Caco-2 (cell line): ENCODE measurements around the gene DENND2C. TPM values are rescaled to one million over a fixed set of nuclear protein-coding genes. Genes with fewer than 3 reads are reported as not detected.

Experiments
- BruUV-seq: library from RNA; stranded (reverse); fragments of 400-500 nt; replicated peaks from 2 replicates; lab custom pipeline; 2021; lab: Mats Ljungman, UMichigan
- CTCF ChIA-PET: fragments of 300-600 bp; sonication (Branson Sonifier 250); formaldehyde crosslinking; loops from one replicate; lab custom pipeline; 2022; ENCODE audit warnings: antibody characterized with exemption; lab: Charles Lee
- POLR2A ChIA-PET: fragments of 300-600 bp; sonication (Branson Sonifier 250); formaldehyde crosslinking; loops from one replicate; lab custom pipeline; 2022; ENCODE audit warnings: antibody characterized with exemption; lab: Charles Lee
- DNase-seq, 2 experiments: peaks; one replicate each; pipeline versions ENCODE4 v3.0.0 to v3.0.0-alpha.2; 2020 to 2022
- H3K27me3 ChIP-seq: replicated peaks from 2 replicates; pipeline ENCODE4 v1.6.0; 2011; ENCODE audit warnings: low read length; ENCODE audit not compliant: control insufficient read depth, insufficient read depth
- H3K36me3 ChIP-seq: 2 replicates; pipeline ENCODE4 v1.5.1; 2011; ENCODE audit warnings: low read length; ENCODE audit not compliant: control insufficient read depth, insufficient read depth
- H3K4me1 ChIP-seq: fragments of 250-450 bp; sonication (Bioruptor Pico); 2 replicates; pipeline ENCODE4 v1.5.1; 2020; ENCODE audit warnings: mild to moderate bottlenecking
- H3K4me3 ChIP-seq: 2 replicates; pipeline ENCODE4 v1.5.1; 2011; ENCODE audit warnings: low read depth, mild to moderate bottlenecking, control low read depth, low read length
- H3K9me3 ChIP-seq: fragments of 250-450 bp; sonication (Bioruptor Pico); 2 replicates; pipeline ENCODE4 v1.5.1; 2020; ENCODE audit warnings: mild to moderate bottlenecking, moderate library complexity
- H3K27ac Mint-ChIP-seq: one replicate; pipeline ENCODE4 v1.8.0; 2022; ENCODE audit warnings: mixed read lengths; ENCODE audit not compliant: unreplicated experiment
- H3K27me3 Mint-ChIP-seq: one replicate; pipeline ENCODE4 v1.8.0; 2022; ENCODE audit warnings: mixed read lengths; ENCODE audit not compliant: insufficient read depth, unreplicated experiment
- H3K36me3 Mint-ChIP-seq: one replicate; pipeline ENCODE4 v1.8.0; 2022; ENCODE audit warnings: mild to moderate bottlenecking, mixed read lengths; ENCODE audit not compliant: insufficient read depth, unreplicated experiment
- H3K4me1 Mint-ChIP-seq: one replicate; pipeline ENCODE4 v1.8.0; 2022; ENCODE audit warnings: low read depth, mixed read lengths; ENCODE audit not compliant: unreplicated experiment
- H3K4me3 Mint-ChIP-seq: one replicate; pipeline ENCODE4 v1.8.0; 2022; ENCODE audit warnings: mild to moderate bottlenecking, moderate library complexity, mixed read lengths; ENCODE audit not compliant: unreplicated experiment
- H3K9me3 Mint-ChIP-seq: one replicate; pipeline ENCODE4 v1.8.0; 2022; ENCODE audit warnings: mixed read lengths; ENCODE audit not compliant: unreplicated experiment
- intact Hi-C: fragments of 100-400 bp; cut with micrococcal nuclease; formaldehyde crosslinking; loops from one replicate; pipeline ENCODE4 v1.10.0; 2022; ENCODE audit not compliant: unreplicated experiment
- total RNA-seq: library from RNA; stranded (reverse); gene quantifications from 2 replicates; pipeline ENCODE4 v1.2.3, GENCODE V29; 2022
- TF ChIP-seq, protein P1 (sequence below), 2 experiments: fragments of 200-600 bp in 1 of 2; IDR thresholded peaks; 1 replicate in 1 of 2; 2 replicates in 1 of 2; pipeline versions ENCODE4 v1.5.1 to v1.8.0; 2011 to 2022; ENCODE audit warnings: antibody characterized with exemption in 1 of 2, control low read depth in 1 of 2, inconsistent platforms in 1 of 2, low read depth in 1 of 2, low read length in 1 of 2, mild to moderate bottlenecking in 1 of 2, moderate library complexity in 1 of 2; ENCODE audit not compliant: insufficient read depth in 1 of 2, severe bottlenecking in 1 of 2, unreplicated experiment in 1 of 2

The DENND2C gene
- total RNA-seq, 1 experiment from 2014 or later = 1.1 TPM

GRCh38 chr1:114585231-114585630 is 84.6 kb downstream of the DENND2C start:
- 0 out of 2 replicates have a peak, but pooled peaks cover 3% of the 10 kb centered on the region for H3K4me1 ChIP-seq
- Mint-ChIP-seq H3K27me3 (no peaks in the 10 kb centered on the region), H3K9me3 (no peaks in the 10 kb centered on the region), H3K4me1 (no peaks in the 10 kb centered on the region), H3K27ac (no peak overlapping the region), H3K36me3 (peaks cover 14% of the 10 kb centered on the region), H3K4me3 (no peak overlapping the region)
- H3K4me3 ChIP-seq = no peak overlapping the region
- no peaks in the 10 kb centered on the region for H3K36me3 ChIP-seq
- no peak for DNase-seq
- BruUV-seq = no TSS peak
- TF ChIP-seq, protein P1, sequence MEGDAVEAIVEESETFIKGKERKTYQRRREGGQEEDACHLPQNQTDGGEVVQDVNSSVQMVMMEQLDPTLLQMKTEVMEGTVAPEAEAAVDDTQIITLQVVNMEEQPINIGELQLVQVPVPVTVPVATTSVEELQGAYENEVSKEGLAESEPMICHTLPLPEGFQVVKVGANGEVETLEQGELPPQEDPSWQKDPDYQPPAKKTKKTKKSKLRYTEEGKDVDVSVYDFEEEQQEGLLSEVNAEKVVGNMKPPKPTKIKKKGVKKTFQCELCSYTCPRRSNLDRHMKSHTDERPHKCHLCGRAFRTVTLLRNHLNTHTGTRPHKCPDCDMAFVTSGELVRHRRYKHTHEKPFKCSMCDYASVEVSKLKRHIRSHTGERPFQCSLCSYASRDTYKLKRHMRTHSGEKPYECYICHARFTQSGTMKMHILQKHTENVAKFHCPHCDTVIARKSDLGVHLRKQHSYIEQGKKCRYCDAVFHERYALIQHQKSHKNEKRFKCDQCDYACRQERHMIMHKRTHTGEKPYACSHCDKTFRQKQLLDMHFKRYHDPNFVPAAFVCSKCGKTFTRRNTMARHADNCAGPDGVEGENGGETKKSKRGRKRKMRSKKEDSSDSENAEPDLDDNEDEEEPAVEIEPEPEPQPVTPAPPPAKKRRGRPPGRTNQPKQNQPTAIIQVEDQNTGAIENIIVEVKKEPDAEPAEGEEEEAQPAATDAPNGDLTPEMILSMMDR (IDR thresholded peaks at IDR 0.05; ENCODE audit: insufficient read depth in 1 of 2, low read depth in 1 of 2, low read length in 1 of 2, severe bottlenecking in 1 of 2, unreplicated experiment in 1 of 2) = no peak
- intact Hi-C loops = no loop called here
- POLR2A ChIA-PET = no interaction called here
- no peaks in the 10 kb centered on the region for H3K9me3 ChIP-seq
- CTCF ChIA-PET = no interaction called here
- H3K27me3 ChIP-seq = no peaks in the 10 kb centered on the region

- no peaks in the 10 kb centered on the region for H3K4me1 Mint-ChIP-seq
- no peaks in the 10 kb centered on the region for H3K36me3 ChIP-seq
- intact Hi-C loops = loop anchor here (2.0 kb wide), 2 partner anchors 71 to 89 kb away; partner anchors contain the start of genes DENND2C and TRIM33
- H3K36me3 Mint-ChIP-seq = peaks cover 21% of the 10 kb centered on the region
- ChIA-PET POLR2A (no interaction called here), CTCF (no interaction called here)
- no peaks in the 10 kb centered on the region for H3K27me3 Mint-ChIP-seq
- no peaks in the 10 kb centered on the region for H3K9me3 ChIP-seq
- H3K4me1 ChIP-seq = 0 out of 2 replicates have a peak, but pooled peaks cover 3% of the 10 kb centered on the region
- peak within 1 kb of the TSS; percentile 61 for H3K4me3 ChIP-seq
- no peaks in the 10 kb centered on the region for H3K9me3 Mint-ChIP-seq
- TSS peak; percentile 95 for BruUV-seq
- H3K4me3 Mint-ChIP-seq = peak within 1 kb of the TSS; percentile 96
- DNase-seq = peak; percentile 89 to 94
- H3K27ac Mint-ChIP-seq = peak within 1 kb of the TSS; percentile 94
- no peaks in the 10 kb centered on the region for H3K27me3 ChIP-seq
- TF ChIP-seq, protein P1 (IDR thresholded peaks at IDR 0.05; ENCODE audit: insufficient read depth in 1 of 2, low read depth in 1 of 2, low read length in 1 of 2, severe bottlenecking in 1 of 2, unreplicated experiment in 1 of 2) = no peak
These were observed 88.2 kb downstream of the DENND2C start, which contains the start of gene BCAS2 for GRCh38 chr1:114581335-114582287. Gene BCAS2, minus strand, starts transcription at chr1:114581615. Its CDS starts 24 bp downstream, at chr1:114581591.

- H3K9me3 Mint-ChIP-seq = no peaks in the 10 kb centered on the region
- Histone ChIP-seq H3K9me3 (no peaks in the 10 kb centered on the region), H3K4me1 (no peaks in the 10 kb centered on the region), H3K4me3 (no peak overlapping the region), H3K36me3 (no peaks in the 10 kb centered on the region), H3K27me3 (no peaks in the 10 kb centered on the region)
- H3K4me1 Mint-ChIP-seq = no peaks in the 10 kb centered on the region
- no peak for DNase-seq
- TF ChIP-seq, protein P1 (IDR thresholded peaks at IDR 0.05; ENCODE audit: insufficient read depth in 1 of 2, low read depth in 1 of 2, low read length in 1 of 2, severe bottlenecking in 1 of 2, unreplicated experiment in 1 of 2) = no peak
- no peak overlapping the region for H3K4me3 Mint-ChIP-seq
- no peaks in the 10 kb centered on the region for H3K27me3 Mint-ChIP-seq
- CTCF ChIA-PET = no interaction called here
- intact Hi-C loops = no loop called here
- H3K27ac Mint-ChIP-seq = no peak overlapping the region
- BruUV-seq = no TSS peak
- POLR2A ChIA-PET = no interaction called here
- peaks cover 36% of the 10 kb centered on the region for H3K36me3 Mint-ChIP-seq
These were observed 95.5 kb downstream of the DENND2C start for GRCh38 chr1:114574365-114574764.
